Cardiac muscle cell (in vitro differentiated cells and primary cell): ENCODE data around the gene RAET1E. TPM values are rescaled to one million over a fixed set of nuclear protein-coding genes. Genes with fewer than 3 reads are reported as not detected.
"Not testable (repeated sequence)": the region's sequence is repeated elsewhere in the genome, so short reads cannot be mapped to it uniquely, and the experiment has no call there.

ENCODE experiments used
- DNase-seq, 2 donors: peaks; one replicate each; pipeline versions ENCODE4 v3.0.0 to v3.0.0-alpha.2; 2010 to 2017; ENCODE audit warnings: low read depth in 1 of 2, low spot score in 1 of 2
- H3K27ac ChIP-seq: fragments of 200-600 bp; sonication (generic); 2 replicates; pipeline ENCODE4 v1.5.1; 2016
- H3K27me3 ChIP-seq: fragments of 200-600 bp; sonication (generic); 2 replicates; pipeline ENCODE4 v1.6.0; 2016; ENCODE audit warnings: control low read depth
- H3K36me3 ChIP-seq: fragments of 200-600 bp; sonication (generic); 2 replicates; pipeline ENCODE4 v1.5.1; 2016; ENCODE audit warnings: control low read depth
- H3K4me1 ChIP-seq: fragments of 200-600 bp; sonication (generic); 2 replicates; pipeline ENCODE4 v1.8.1; 2017; ENCODE audit warnings: low read depth, mild to moderate bottlenecking, mixed run types
- H3K4me3 ChIP-seq: fragments of 200-600 bp; sonication (generic); 2 replicates; pipeline ENCODE4 v1.5.1; 2016; ENCODE audit warnings: mild to moderate bottlenecking
- H3K9me3 ChIP-seq: fragments of 200-600 bp; sonication (generic); 2 replicates; pipeline ENCODE4 v1.5.1; 2017; ENCODE audit warnings: low read depth, mild to moderate bottlenecking, control low read depth
- polyA plus RNA-seq: library from polyadenylated mRNA; unstranded; fragments of >200 nt; fragmentation: Nextera tagmentation; extraction: Ambion mirVana; gene quantifications from 2 replicates; pipeline ENCODE4 v1.2.1, GENCODE V29; 2016
- total RNA-seq: library from RNA; depleted of rRNA; stranded (reverse); fragments of >200 nt; gene quantifications from 2 replicates; pipeline ENCODE4 v1.2.3, GENCODE V29; 2016
- TF ChIP-seq, protein P1 (sequence below): IDR thresholded peaks from 2 replicates; pipeline ENCODE4 v1.5.1; 2012; ENCODE audit warnings: low read depth, mild to moderate bottlenecking, low read length

Gene RAET1E
- total and polyA plus RNA-seq, 2 experiments from 2014 or later: not detected

DNA sequence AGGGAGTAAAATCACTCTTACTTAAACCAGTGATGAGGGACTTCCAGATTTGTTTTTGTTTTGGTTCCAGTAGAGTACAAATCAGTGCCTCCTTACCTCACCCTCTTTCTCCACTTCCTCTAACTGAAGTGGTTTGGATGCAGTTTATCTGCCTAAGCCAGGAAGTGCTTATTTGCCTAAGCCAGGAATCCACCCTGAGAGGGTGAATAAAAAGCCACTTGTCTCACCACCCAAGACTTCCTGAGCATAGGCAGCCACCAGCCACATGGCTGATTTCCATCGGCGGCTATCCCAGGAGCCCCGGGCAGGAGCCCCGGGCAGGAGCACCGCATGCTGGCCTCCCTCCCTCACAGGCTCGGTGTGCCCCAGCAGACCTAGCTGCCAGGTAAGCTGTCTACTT, 45.7 kb downstream of the RAET1E start:
- H3K9me3 ChIP-seq: no peaks in the 10 kb centered on the region
- H3K4me3 ChIP-seq: no peak overlapping the region
- no peaks in the 10 kb centered on the region for H3K36me3 ChIP-seq
- H3K4me1 ChIP-seq: peaks cover 8% of the 10 kb centered on the region
- H3K27ac ChIP-seq: no peak overlapping the region
- H3K27me3 ChIP-seq: no peaks in the 10 kb centered on the region
- DNase-seq: peak in 1 of 2 donors; percentile 72
- TF ChIP-seq, protein P1, sequence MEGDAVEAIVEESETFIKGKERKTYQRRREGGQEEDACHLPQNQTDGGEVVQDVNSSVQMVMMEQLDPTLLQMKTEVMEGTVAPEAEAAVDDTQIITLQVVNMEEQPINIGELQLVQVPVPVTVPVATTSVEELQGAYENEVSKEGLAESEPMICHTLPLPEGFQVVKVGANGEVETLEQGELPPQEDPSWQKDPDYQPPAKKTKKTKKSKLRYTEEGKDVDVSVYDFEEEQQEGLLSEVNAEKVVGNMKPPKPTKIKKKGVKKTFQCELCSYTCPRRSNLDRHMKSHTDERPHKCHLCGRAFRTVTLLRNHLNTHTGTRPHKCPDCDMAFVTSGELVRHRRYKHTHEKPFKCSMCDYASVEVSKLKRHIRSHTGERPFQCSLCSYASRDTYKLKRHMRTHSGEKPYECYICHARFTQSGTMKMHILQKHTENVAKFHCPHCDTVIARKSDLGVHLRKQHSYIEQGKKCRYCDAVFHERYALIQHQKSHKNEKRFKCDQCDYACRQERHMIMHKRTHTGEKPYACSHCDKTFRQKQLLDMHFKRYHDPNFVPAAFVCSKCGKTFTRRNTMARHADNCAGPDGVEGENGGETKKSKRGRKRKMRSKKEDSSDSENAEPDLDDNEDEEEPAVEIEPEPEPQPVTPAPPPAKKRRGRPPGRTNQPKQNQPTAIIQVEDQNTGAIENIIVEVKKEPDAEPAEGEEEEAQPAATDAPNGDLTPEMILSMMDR: no peak

DNA sequence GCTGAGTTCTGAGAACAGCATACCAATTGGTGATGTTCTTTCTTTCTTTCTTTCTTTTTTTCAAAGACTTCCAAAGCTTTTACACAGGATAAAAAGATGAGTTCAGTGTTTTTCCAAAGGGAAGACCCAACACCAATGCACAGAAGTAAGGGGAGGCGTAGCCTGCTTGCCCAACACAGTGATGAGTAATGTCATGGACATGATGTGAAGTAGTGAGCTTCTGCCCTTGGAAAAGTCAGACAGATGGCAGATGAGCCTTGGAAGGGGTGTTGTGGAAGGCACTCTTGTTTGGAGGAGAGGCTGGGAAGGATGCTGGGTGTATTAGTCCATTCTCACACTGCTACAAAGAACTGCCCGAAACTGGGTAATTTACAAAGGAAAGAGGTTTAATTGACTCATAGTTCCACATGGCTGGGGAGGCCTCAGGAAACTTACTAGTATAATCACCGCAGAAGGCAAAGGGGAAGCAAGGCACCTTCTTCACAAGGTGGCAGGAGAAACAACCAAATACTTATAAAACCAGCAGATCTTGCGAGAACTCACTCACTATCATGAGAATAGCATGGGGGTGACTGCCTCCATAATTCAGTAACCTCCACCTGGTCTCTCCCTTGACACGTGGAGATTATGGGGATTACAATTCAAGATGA, 46.3 kb downstream of the RAET1E start:
- H3K4me3 ChIP-seq: no peak overlapping the region
- H3K27me3 ChIP-seq: no peaks in the 10 kb centered on the region
- peak in 1 of 2 donors; percentile 39 for DNase-seq
- no peaks in the 10 kb centered on the region for H3K9me3 ChIP-seq
- H3K36me3 ChIP-seq: no peaks in the 10 kb centered on the region
- TF ChIP-seq, protein P1: no peak
- H3K27ac ChIP-seq: no peak overlapping the region
- peaks cover 8% of the 10 kb centered on the region for H3K4me1 ChIP-seq

DNA sequence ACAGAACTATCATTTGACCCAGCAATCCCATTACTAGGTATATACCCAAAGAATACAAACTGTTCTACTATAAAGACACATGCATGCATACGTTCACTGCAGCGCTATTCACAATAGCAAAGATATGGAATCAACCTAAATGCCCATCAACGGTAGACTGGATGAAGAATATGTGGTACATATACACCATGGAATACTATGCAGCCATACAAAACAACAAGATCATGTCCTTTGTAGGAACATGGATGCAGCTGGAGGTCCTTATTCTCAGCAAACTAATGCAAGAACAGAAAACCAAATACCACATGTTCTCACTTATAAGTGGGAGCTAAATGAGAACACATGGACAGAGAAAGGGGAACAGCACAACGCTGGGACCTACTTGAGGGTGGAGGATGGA, 49.6 kb downstream of the RAET1E start:
- H3K27me3 ChIP-seq, H3K4me3 ChIP-seq, H3K27ac ChIP-seq, H3K36me3 ChIP-seq, H3K4me1 ChIP-seq, H3K9me3 ChIP-seq, DNase-seq: not testable (repeated sequence)

Other genes starting within 250 kb of the RAET1E start
- 11.5 and 16.1 TPM in 2 replicates for gene KATNA1, start 249.4 kb downstream of the RAET1E start, total RNA-seq
- 22.5 and 34.9 TPM in 2 replicates for gene KATNA1, start 249.4 kb downstream of the RAET1E start, polyA plus RNA-seq
- 9.9 and 13.2 TPM in 2 replicates for gene LATS1, start 180.0 kb downstream of the RAET1E start, total RNA-seq
- 7.2 and 11.3 TPM in 2 replicates for gene LATS1, start 180.0 kb downstream of the RAET1E start, polyA plus RNA-seq
- 35.7 and 55.8 TPM in 2 replicates for gene NUP43, start 151.6 kb downstream of the RAET1E start, total RNA-seq
- gene NUP43, start 151.6 kb downstream of the RAET1E start, polyA plus RNA-seq: 14.1 and 15.7 TPM in 2 replicates
- 137 and 197 TPM in 2 replicates for gene PCMT1, start 148.4 kb downstream of the RAET1E start, total RNA-seq
- gene PCMT1, start 148.4 kb downstream of the RAET1E start, polyA plus RNA-seq: 178 and 189 TPM in 2 replicates
- 11.3 and 11.9 TPM in 2 replicates for gene LRP11, start 33.8 kb downstream of the RAET1E start, total RNA-seq
- gene LRP11, start 33.8 kb downstream of the RAET1E start, polyA plus RNA-seq: 10.8 and 17.7 TPM in 2 replicates
- not detected in 2 replicates for gene RAET1G, start 25.0 kb upstream of the RAET1E start, total RNA-seq
- not detected in 2 replicates for gene RAET1G, start 25.0 kb upstream of the RAET1E start, polyA plus RNA-seq
- not detected in 2 replicates for gene ULBP2, start 43.9 kb upstream of the RAET1E start, total RNA-seq
- gene ULBP2, start 43.9 kb upstream of the RAET1E start, polyA plus RNA-seq: not detected in 2 replicates
- 0.04 TPM in 1 of 2 replicates, not detected in the other for gene ULBP1, start 65.8 kb upstream of the RAET1E start, total RNA-seq
- gene ULBP1, start 65.8 kb upstream of the RAET1E start, polyA plus RNA-seq: not detected in 2 replicates
- not detected in 2 replicates for gene RAET1L, start 127.4 kb upstream of the RAET1E start, total RNA-seq
- gene RAET1L, start 127.4 kb upstream of the RAET1E start, polyA plus RNA-seq: not detected in 2 replicates
- gene ULBP3, start 171.0 kb upstream of the RAET1E start, total RNA-seq: 11.1 and 12.8 TPM in 2 replicates
- 3.4 and 5.8 TPM in 2 replicates for gene ULBP3, start 171.0 kb upstream of the RAET1E start, polyA plus RNA-seq
- 104 and 106 TPM in 2 replicates for gene PPP1R14C, start 244.9 kb upstream of the RAET1E start, total RNA-seq
- gene PPP1R14C, start 244.9 kb upstream of the RAET1E start, polyA plus RNA-seq: 190 and 273 TPM in 2 replicates